B cell (primary cell): Measurements from ENCODE around the gene FCER2.

Experiments
- EZH2 ChIP-seq: IDR thresholded peaks from 2 replicates; pipeline ENCODE4 v1.6.1; 2012; ENCODE audit warnings: borderline replicate concordance, low read depth, mild to moderate bottlenecking, moderate library complexity, low read length; ENCODE audit not compliant: insufficient read depth, poor library complexity, severe bottlenecking
- TF ChIP-seq, protein P1 (sequence below): fragments of 200-600 bp; IDR thresholded peaks from one replicate; pipeline ENCODE4 v1.8.0; 2022; ENCODE audit warnings: antibody characterized with exemption, mild to moderate bottlenecking

DNA sequence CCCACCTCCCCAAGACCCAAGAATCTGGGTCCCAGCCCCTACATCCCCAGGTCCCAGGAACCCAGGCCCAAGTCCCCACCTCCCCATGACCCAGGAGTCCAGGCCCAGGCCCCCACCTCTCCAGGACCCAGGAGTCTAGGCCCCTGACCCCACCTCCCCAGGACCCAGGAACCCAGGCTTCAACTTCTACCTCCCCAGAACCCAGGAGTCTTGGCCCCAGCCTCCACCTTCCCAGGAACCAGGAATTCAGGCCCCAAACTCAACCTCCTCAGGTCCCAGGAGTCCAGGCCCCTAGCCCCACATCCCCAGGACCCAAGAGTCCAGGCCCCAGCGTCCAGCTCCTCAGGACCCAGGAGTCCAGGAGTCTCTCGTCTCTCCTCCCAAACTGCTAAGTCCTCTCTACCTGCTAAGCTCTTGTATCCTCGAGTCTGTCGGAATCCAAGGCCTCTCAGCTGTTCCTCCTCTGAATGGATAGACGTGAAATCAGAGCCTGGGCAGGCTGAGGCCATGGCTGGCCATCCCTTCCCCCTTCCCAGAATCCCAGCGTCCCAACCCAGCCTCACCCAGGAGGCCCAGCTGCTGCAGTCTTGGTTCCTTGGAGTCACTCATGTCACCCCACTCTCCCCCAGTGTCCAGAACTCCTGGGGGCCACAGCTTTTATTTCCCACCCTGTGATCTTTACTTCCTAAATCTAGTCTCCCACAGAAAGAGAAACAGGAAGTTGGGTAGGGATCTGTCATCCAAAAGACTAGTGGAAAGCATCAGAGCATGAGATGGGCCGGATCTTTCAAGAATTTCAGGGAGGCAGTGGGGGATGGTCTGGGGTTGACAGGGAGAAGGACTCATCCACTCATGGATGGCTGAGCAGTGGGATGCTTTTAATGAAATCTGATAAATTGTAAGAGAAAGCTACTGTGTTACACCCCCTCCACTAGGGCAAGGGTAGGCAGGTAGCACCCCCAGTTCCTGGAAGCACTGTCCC, 45.3 kb upstream of the FCER2 start, which contains the start of gene CD209:
- no peak for TF ChIP-seq EZH2
- TF ChIP-seq, protein P1, sequence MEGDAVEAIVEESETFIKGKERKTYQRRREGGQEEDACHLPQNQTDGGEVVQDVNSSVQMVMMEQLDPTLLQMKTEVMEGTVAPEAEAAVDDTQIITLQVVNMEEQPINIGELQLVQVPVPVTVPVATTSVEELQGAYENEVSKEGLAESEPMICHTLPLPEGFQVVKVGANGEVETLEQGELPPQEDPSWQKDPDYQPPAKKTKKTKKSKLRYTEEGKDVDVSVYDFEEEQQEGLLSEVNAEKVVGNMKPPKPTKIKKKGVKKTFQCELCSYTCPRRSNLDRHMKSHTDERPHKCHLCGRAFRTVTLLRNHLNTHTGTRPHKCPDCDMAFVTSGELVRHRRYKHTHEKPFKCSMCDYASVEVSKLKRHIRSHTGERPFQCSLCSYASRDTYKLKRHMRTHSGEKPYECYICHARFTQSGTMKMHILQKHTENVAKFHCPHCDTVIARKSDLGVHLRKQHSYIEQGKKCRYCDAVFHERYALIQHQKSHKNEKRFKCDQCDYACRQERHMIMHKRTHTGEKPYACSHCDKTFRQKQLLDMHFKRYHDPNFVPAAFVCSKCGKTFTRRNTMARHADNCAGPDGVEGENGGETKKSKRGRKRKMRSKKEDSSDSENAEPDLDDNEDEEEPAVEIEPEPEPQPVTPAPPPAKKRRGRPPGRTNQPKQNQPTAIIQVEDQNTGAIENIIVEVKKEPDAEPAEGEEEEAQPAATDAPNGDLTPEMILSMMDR, result no peak
